HG03108 (cell line): ENCODE results near the gene CAP1.
"Not testable (repeated sequence)": the region's sequence is repeated elsewhere in the genome, so short reads cannot be mapped to it uniquely, and the experiment has no call there.

Experiments used
- ATAC-seq: cut with Tn5 transposase; IDR thresholded peaks from one replicate; pipeline ENCODE4 v1.9.1; 2021; ENCODE audit warnings: moderate library complexity; ENCODE audit not compliant: unreplicated experiment

Gene CAP1

GRCh38 chr1:40030528-40031135 lies 9.9 kb upstream of the CAP1 start:
- ATAC-seq: no peak

GRCh38 chr1:40032240-40032891 lies 8.2 kb upstream of the CAP1 start:
- no peak for ATAC-seq

- no peak for ATAC-seq
Measured at GRCh38 chr1:40034869-40035268, 5.7 kb upstream of the CAP1 start.

GRCh38 chr1:40036574-40036973 lies 4.0 kb upstream of the CAP1 start:
- ATAC-seq: no peak

- not testable (repeated sequence) for ATAC-seq
Measured at GRCh38 chr1:40037254-40037653, 3.3 kb upstream of the CAP1 start.

- no peak for ATAC-seq
Measured at GRCh38 chr1:40038697-40039096, 1.8 kb upstream of the CAP1 start.

GRCh38 chr1:40039245-40039756 lies 1.2 kb upstream of the CAP1 start:
- ATAC-seq: no peak

GRCh38 chr1:40039757-40040510 lies 595 bp upstream of the CAP1 start:
- ATAC-seq: peak; percentile 50

- ATAC-seq: no peak
Measured at GRCh38 chr1:40041466-40041838, 923 bp downstream of the CAP1 start.

- no peak for ATAC-seq
Measured at GRCh38 chr1:40042341-40042740, 1.8 kb downstream of the CAP1 start.

GRCh38 chr1:40044110-40044509 lies 3.6 kb downstream of the CAP1 start:
- no peak for ATAC-seq

GRCh38 chr1:40045182-40045581 lies 4.7 kb downstream of the CAP1 start:
- no peak for ATAC-seq

GRCh38 chr1:40045766-40046165 lies 5.2 kb downstream of the CAP1 start:
- ATAC-seq: no peak

- no peak for ATAC-seq
Measured at GRCh38 chr1:40047276-40047675, 6.7 kb downstream of the CAP1 start.

- no peak for ATAC-seq
Measured at GRCh38 chr1:40047769-40048168, 7.2 kb downstream of the CAP1 start.

GRCh38 chr1:40049725-40050124 lies 9.2 kb downstream of the CAP1 start:
- no peak for ATAC-seq

GRCh38 chr1:40050863-40051262 lies 10.3 kb downstream of the CAP1 start:
- no peak for ATAC-seq

- no peak for ATAC-seq
Measured at GRCh38 chr1:40053138-40053887, 12.8 kb downstream of the CAP1 start.

- ATAC-seq: no peak
Measured at GRCh38 chr1:40056519-40057309, 16.2 kb downstream of the CAP1 start.

- no peak for ATAC-seq
Measured at GRCh38 chr1:40057310-40058030, 16.9 kb downstream of the CAP1 start.
